Measurements from ENCODE around the gene DHX32.
A peak's percentile ranks its signal among the peaks of the same experiment; 100 is the strongest.

DHX32 gene

DNA sequence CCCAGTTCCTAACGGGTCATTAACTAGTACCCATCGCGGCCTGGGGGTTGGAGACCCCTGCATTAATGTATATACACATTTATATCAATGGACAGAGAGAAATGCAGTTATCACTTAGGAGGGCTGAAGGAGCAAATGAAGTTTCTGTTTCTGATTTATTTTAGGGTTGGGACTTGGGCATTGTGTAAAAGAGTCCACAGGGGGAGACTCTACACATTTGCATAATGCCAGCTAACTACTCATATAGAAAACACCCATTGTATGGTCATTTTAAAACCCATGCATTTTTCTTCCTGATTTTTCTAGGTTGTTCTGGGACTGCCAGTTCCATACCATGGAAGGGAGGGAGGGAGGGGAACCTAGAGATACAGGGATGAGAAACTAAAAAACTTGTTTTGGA lies 34.2 kb downstream of the DHX32 start:
- DNase-seq, result no peak

DNA sequence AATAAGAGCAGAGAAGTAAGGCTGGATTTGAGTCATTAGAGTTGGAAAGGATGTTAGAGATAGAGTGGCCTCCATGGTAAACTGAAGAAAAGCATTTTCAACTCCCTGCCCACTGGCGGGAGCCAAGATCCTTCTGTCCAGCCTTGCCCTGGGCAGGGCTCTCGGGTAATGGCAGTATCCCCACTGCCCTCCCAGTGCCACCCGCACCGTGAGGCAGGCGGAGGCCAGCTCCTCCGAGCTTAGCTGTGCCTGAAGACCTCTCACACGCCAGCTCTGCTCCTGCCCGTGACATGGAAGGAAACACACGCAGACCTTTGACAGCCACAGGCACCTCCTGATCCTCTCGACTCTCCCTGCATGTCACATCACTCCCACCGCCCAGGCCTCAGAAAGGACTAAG lies 35.5 kb downstream of the DHX32 start:
- DNase-seq, result no peak

DNA sequence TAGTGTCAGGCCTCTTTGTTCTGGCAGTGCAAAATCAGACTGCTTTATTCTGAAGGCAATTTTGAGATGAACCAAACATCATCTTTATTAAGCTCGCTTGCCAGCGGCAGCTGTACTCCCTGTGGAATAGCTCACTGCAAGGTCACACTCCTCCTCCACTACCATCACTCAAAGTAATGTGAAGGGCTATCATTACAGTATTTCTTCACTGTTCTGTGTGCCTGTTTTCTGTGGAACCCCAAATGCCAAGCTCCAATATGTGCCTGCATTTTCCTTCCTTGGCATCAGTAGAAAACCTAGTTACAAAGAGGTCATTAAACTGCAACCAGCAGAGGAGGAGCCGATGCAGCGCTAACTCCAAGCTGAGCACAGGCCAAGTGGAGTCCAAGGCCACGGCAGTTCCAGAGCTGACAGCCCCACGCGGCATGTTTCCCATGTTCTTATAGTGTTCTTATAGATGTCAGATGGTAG lies 36.3 kb downstream of the DHX32 start:
- DNase-seq, result peak; percentile 27

DNA sequence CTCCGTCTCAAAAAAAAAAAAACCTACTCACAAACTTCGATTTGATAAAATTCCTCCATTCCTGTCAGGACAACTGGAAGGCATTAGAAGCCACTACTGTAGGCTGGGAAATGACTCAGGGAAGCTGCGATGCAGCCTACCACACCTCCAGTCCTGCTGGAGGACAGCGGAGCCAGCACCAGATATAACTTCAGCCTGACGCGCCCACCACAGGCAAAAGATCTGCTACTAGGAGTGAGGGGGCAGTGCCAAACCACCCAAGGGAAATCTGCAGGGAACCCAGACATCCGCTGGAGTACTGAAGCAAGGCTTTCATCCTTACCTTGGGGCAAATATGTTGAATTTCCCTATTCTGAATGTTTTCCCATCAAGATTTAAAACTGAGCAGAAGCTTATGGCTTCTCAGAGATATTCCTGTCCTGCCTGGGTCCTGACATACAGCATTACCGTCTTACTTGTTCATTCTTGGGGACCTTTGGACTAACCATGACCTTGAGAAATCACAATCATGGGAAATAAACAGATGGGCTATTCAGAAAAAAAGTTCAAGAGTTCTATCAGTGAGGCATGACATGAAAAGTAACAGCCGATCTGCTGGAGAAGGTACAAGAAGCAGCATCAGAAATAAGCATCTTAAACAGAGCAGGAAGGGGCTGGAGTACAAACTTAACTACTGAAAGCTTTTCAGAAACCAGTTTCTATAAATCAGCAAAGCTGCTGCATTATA lies 37.3 kb downstream of the DHX32 start:
- DNase-seq, result no peak

DNA sequence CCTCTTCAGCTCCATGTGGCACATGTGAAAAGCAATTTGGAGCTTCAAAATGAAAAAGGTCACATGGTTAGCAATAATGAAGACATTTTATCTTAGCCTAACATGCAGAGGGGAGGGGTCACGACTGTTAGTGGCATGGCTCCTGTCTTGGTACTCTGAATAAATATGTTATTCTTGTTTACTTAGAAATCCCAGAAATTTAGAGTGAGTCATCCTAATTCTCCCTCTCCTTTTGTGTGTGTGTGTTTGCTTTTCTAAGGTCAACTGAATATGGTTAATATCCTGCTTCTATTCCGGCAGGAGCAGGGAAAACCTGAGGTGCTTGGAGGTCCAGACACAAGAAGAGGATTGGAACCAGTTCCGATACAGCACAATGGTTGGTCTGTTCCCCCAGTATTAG lies 40.1 kb downstream of the DHX32 start:
- no peak for DNase-seq

DNA sequence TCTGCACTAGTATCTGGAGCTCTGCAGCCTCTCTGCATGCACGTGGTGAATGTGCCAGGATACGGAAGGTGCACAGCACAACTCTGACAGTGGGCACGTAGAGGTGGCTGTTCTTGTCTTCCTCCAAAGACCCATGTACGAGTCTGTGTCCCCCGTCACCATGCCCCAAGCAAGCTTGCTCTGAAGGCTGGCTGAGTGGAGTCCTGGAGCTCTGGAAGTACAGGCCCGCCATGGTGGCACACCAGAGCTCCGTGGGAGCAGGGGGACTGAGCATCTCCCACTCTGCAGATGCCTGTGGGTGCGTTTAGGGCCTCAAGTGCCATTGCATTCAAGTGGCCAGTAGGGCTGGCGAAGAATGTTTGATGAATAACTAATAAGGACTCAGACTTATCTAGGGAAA lies 40.7 kb downstream of the DHX32 start:
- no peak for DNase-seq

DNA sequence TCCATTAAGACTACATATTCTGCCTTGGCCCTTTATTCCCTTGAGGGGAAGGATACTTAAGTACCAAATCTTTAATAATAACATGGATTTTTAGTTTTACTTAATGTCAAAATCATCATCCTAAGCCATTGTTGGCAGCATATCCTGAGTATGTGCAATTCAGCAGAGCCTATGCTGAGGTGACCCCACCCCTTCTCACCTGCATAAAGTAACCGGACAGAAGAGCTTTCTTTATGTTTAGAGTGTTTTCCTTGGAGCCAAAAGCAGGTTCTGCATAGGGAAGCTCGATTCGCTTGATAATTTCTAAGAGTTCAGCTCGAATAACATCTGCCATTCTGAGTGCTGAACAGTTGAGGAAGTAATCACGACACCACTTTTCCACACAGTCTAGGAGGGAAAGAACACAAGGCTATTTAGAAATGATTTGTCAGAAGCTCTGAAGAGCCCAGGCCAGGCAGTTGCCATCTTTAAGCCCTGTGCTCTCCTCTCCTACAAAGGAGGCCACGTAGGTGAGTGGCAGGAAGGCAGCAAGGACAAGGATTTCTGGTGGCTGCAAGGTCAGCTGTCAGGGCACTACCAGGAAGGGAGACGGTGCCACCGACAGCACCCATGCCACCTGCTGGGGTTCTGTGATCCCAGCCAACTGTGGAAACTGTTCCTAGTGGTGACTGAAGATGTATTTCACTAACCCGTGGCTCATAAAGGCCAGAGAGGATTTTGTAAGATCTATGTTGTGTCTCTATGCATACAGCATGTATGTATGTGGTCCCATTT lies 42.1 kb downstream of the DHX32 start:
- DNase-seq, result no peak

DNA sequence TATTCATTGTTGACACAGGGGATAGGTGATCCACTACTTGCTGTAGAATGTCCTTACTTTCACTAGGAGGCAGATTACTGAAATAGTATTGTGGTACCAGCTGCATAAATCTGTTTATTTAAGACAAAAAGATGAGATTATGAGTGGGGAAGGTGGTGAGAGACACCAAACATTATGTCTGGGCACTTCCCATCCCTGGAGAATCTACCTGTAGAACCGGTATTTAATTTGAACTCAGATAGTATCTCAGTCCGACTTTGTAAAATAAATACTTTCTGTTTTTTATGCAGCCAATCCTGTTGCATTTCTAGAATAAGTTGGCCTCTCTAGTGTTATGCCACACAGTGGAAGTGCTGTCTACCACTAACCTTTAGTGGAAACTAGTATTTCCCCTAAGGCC lies 44.3 kb downstream of the DHX32 start:
- DNase-seq, result no peak

DNA sequence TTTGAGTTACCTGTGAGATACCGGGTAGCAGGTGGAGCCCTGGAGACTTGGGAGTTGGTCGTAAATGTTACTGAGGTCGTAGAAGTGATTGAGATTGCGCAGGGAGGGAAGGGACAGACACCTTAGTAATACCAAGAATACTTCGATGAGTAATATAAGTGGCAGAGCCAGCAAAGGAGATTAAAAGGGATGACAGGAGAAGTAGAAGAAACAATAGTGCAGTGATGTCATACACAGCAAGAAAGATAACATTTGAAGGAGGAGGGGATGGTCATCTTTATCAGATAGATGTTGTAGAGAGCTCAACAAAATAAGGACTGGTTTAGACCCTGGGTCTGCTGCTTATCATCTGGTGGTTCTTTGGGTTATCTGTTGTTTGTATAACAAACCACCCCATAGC lies 52.8 kb downstream of the DHX32 start:
- no peak for DNase-seq

DNA sequence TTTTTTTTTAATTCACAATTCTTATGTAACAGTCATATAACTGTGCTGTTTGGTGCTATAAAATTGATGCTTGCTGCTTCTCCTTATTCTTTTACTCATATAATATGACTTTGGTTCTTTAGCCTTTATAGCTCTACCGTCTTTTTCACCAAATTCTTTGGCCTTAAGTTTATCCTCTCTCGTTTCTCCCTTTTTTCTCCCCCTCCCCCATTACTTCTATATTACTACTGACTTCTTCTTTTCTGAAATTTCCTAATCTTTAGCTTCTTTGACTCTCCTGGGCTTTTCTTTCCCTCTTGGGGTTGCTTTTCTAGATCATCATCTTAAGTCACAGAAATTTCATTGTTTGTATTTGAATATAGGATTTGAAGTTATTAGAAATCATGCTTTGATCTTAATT lies 54.0 kb downstream of the DHX32 start:
- no peak for DNase-seq

DNA sequence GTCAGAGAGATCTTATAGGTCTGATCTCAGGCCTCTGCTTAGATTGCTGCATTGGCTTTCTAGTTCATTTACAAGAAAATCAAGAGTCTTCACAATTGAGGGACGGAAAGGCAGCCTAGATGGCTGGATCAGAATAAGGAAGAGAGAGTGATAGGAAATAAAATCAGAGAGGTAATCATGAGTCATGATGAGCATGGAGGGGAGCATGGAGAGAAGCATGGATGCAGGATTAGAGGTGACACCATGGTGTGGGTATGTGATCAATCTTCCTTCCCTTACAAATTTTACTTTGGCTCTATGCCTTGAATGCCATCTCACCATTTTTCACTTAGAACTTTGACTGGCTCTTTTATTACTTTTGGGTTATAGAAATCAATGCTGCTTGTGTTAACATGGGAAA lies 56.4 kb downstream of the DHX32 start:
- DNase-seq, result no peak

DNA sequence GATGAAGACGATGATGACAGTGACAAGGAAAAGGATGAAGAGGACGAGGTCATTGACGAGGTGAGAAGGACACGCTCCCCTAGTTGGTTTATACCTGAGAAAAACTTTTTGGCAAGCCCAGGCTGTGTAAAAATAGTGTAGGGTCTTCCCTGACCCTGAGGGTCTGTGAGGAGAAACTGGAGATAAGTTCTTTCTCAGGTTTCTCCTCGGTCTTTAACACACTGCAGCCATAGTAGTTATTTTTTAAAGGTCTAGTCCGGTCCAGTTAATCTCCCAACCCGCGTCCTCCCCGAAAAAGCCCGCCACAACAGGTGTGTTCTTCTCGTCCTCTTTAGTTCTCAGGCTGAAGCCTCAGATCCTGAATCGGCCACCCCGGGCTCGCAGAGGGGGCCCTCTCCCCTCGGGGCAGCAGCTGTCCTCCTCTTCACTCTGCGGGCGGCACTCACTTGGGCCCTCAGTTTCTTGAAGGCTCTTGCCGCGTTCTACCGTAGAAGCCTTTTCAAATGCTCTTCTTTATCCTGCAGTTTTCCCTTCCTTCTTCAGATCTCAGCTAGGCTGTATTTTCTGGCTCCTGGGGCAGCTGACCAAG lies 57.3 kb downstream of the DHX32 start:
- DNase-seq, result no peak

DNA sequence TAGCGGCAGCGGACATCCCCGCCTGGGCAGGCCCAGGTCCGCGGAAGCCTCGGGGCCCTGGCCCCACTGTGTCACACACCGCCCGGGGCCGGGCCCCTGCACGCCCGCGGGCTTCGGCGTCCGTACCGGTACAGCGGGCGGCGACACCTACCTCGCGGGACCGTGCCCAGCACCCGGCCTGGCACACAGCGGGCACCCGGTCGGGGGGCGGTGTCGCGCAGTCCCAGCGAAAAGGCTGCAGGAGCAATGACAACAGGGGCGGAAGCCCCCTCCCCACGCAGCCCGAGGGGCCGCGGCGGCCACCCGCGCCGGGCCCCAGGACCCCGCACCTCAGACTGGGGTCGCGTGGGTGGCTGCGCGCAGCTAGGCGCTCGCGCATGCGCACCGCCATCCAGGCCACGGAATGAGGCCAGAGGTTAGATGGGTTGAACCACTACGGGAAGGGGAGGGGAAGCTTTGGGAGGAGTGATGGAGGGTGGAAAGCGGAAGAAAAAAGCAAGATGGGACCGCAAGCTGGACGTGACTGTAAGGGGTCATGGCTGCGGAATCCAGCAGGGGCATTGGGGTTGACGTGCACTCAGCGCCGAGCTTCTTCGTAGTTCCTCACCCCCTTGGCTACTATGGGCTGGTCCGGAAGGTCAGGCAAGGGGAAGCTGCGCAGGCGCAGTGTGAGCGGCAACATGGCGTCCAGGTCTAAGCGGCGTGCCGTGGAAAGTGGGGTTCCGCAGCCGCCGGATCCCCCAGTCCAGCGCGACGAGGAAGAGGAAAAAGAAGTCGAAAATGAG lies 58.0 kb downstream of the DHX32 start, which contains the start of the genes BCCIP and UROS:
Gene BCCIP (plus strand): TSS at position 669 of the 785 bp plus-strand sequence. CDS start 12 bp downstream, at position 681.
Gene UROS (minus strand): TSS at position 381 of the 785 bp plus-strand sequence. CDS start 6,759 bp downstream, outside the sequence.
- DNase-seq, result peak; percentile 99

DNA sequence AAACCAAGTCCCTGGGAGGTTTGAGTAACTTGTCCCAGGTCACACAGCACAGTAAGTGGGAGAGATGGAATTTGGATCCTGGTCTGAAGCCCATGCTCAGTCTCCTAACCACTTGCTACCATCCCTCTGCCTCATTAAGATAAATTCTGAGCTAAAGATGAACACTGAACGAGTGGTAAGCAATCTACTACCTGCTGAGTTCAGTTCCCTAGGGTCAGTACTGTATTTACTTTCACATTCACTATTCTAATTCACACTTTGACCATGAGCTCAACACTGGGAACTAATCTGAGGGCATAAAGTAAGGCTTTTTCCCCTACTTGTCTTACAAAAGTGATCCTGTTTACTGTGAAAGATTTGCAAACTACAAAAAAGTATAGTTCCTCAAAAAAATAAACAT lies 60.4 kb downstream of the DHX32 start:
- no peak for DNase-seq

DNA sequence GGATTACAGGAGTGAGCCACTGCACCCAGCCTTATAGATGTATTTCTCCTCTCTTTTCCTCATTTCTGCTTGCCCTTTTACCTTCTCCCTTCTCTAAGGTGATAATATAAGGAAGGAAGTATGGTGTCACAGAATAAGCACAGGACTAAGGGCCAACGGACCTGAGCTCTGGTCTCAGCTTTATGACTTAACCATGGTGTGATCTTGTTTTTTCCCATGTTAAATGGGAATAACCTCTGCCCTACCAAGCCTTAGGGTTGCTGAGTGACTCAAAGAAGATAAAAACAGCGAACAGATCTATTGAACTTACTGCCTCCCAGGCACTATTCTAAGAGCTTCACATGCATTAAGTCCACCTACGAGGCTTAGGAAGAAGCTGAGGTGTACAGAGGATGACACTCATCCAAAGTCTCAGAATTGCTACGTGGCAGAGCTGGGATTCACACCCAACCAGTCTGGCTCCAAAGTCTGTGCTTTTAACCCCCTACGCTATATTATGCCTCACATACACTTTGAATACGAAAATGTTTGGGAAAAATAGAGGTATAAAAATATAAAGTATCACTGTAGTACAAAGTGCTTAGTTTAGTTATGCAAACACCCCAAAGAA lies 63.6 kb downstream of the DHX32 start:
- no peak for DNase-seq

DNA sequence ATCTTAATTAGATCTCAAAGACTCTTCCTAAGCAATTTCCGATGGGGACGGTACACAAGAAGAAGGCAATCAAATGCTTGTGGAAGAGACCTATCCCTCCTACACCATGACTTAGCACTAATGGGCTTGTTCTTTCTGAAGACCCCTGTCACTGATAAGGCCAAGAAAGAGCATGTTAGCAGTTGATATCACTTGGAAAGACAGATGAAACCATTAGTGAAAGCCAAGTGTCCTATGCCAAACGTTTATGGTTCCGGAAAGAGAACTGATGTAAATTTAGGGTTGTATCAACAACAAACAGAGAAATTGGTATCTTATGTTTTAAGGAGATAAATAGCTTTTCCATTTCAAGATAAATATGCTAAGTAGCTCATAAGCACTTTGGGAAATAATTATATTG lies 64.5 kb downstream of the DHX32 start:
- DNase-seq, result no peak

DNA sequence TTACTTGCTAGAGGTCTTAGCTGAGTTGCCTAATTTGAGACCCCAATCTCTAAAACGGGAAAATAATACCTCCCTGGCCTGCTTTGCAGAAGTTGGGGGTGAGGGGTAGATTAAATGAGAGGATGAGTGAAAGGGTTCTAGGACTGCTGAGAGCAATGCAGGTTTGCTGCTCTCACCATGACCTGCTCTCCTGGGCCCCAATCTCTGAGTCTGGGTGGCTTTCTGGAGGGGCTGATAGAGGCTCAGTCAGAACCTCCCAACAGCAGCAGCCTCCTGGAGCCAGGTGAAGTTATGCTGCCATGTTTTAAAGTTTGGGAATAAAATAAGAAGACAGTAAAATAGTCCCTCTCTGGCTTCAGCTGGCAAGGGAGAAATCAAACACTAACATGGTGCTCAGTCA lies 65.3 kb downstream of the DHX32 start:
- no peak for DNase-seq

DNA sequence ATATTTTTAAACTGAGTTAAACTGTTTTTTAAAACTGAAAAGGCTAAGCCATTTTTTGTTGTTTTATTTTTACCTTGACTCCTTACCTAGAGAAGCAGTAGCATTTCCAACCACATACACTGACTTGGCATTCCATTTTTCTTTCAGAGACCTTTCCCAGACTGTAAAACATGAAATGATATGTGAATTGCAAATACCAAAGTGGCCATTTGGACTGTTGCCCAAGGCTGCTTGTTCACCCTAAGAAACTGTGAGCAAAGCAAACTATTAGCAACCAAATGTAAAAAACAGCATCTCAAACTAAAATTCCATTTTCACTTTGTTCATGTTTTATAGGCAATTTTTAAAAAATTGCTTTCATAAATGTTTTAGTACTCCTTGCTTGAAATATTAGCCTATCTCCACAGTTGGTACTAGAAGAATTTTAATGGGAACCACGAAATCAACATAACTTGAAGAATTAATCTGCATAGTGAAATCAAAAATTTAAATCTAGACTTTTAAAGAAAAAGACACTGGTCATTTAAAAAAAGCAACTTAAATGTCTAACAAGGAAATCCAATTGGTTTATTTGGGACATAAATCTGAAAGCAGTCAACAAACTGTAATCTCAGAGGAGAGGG lies 68.9 kb downstream of the DHX32 start:
- DNase-seq, result no peak

DNA sequence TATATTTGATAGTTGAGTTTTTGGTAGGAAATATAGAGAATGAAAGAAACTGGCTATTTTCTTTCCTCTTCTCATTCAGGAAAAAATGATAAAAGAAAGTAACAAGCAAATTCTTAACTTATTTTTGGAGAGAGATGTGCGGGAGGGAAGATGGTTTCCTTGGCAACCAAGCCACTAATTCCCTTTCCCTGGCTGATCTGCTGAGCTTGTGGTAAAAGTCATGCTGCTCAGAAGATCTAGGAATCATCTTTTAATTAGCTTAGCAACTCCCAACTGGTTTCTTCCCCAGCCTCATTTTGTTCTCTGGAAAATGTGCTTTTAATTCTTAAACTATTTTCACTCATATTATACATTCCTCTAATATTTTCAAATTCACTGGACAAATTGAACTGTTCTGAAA lies 69.8 kb downstream of the DHX32 start:
- no peak for DNase-seq

DNA sequence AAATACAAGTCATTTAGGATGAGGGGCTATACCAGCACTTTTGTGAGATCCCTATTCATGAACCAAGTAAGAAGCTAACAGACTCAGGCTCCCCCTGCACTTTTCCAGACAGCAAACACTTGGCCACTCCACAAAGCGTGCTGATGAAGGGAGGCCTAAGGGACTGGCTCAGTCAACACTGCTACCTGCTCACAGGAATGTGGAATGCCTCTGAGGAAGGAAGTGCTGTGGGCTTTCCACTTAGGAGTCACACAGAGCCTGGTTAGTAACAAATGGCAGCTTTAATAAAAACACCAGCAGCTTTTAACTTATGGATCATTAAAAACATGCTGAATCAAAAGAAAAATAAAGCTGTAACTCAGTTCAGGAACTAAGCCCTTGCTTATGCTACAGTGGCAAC lies 73.0 kb downstream of the DHX32 start:
- no peak for DNase-seq

DNA sequence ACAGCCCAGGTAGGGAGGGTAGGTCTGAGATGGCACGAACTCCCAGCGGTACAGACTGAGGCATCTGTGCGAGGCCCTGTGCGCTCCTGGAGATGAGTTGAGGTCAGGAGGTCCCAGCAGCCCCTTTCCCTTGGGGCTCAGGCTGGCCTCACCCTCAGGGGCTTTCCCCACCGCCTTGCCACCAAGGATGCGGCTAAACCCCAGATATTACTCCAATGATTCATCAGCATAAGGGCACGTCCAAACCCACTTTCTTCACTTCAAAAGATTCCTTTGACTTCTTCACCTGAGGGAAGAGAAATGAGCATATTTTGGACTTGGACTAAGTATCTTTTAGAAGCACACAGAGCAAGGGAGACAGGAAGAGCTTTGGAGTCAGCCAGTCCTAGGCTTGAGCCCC lies 78.4 kb downstream of the DHX32 start:
- no peak for DNase-seq

DNA sequence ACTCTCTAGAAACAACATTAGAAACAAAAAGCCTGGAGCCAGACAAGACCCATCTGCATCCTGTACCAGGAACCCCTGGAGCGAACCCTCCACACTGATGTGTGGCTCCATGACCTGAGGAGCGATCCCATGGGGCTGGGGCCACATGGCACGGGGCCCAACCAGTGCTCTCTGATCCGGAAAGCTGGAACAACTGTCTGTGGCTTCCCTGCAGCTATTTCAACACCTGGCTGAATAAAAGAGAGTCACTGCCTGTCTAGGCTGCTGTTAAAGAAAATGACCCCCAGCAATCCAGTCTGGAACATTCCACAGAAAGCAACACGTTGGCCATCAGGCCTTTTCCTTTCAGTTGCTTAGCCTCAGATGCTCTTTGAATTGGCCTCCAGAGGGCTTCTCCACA lies 79.0 kb downstream of the DHX32 start:
- no peak for DNase-seq
